RWPE2 (cell line): ENCODE data around the gene PEX5L.
"Not testable (repeated sequence)": the region's sequence is repeated elsewhere in the genome, so short reads cannot be mapped to it uniquely, and the experiment has no call there.

Source experiments
- ATAC-seq: fragments of 200-7000 bp; cut with Tn5 transposase; 3 replicates; pipeline ENCODE4 v1.9.1; 2021; ENCODE audit warnings: low read depth
- DNase-seq: peaks from one replicate; pipeline ENCODE4 v3.0.0-alpha.2; 2020; ENCODE audit warnings: low spot score
- H3K27ac ChIP-seq: fragments of 450-650 bp; 2 replicates; pipeline ENCODE4 v1.5.1; 2017; ENCODE audit warnings: mild to moderate bottlenecking; ENCODE audit not compliant: poor library complexity, severe bottlenecking
- H3K27me3 ChIP-seq: fragments of 250-450 bp; sonication (Bioruptor Pico); 2 replicates; pipeline ENCODE4 v1.5.1; 2021; ENCODE audit warnings: mild to moderate bottlenecking, moderate library complexity; ENCODE audit not compliant: insufficient read depth, poor library complexity, severe bottlenecking
- H3K36me3 ChIP-seq: fragments of 250-450 bp; sonication (Bioruptor Pico); 2 replicates; pipeline ENCODE4 v1.5.1; 2020; ENCODE audit warnings: low read depth, mild to moderate bottlenecking, moderate library complexity
- H3K4me1 ChIP-seq: fragments of 250-450 bp; sonication (Bioruptor Pico); 2 replicates; pipeline ENCODE4 v1.5.1; 2021; ENCODE audit warnings: mild to moderate bottlenecking, moderate library complexity; ENCODE audit not compliant: insufficient read depth, poor library complexity, severe bottlenecking
- H3K4me3 ChIP-seq: fragments of 250-450 bp; sonication (Bioruptor Pico); 2 replicates; pipeline ENCODE4 v1.5.1; 2021; ENCODE audit warnings: mild to moderate bottlenecking, moderate library complexity; ENCODE audit not compliant: severe bottlenecking
- H3K9me3 ChIP-seq: fragments of 250-450 bp; sonication (Bioruptor Pico); 2 replicates; pipeline ENCODE4 v1.5.1; 2021; ENCODE audit warnings: mild to moderate bottlenecking, moderate library complexity; ENCODE audit not compliant: severe bottlenecking
- CTCF ChIP-seq: fragments of 450-650 bp; IDR thresholded peaks from one replicate; pipeline ENCODE4 v1.5.1; 2017; ENCODE audit warnings: mild to moderate bottlenecking, moderate library complexity; ENCODE audit not compliant: poor library complexity, severe bottlenecking

Gene PEX5L

GRCh38 chr3:179796421-179796820, 240.3 kb downstream of the PEX5L start:
- no peaks in the 10 kb centered on the region for H3K9me3 ChIP-seq
- DNase-seq = no peak
- ATAC-seq = no peak
- no peak for TF ChIP-seq CTCF
- H3K4me1 ChIP-seq = peaks cover 4% of the 10 kb centered on the region
- no peak overlapping the region for H3K27ac ChIP-seq
- H3K4me3 ChIP-seq = no peak overlapping the region
- no peaks in the 10 kb centered on the region for H3K27me3 ChIP-seq
- no peaks in the 10 kb centered on the region for H3K36me3 ChIP-seq

- ATAC-seq = no peak
- no peaks in the 10 kb centered on the region for H3K36me3 ChIP-seq
- H3K9me3 ChIP-seq = no peaks in the 10 kb centered on the region
- H3K4me1 ChIP-seq = no peaks in the 10 kb centered on the region
- no peaks in the 10 kb centered on the region for H3K27me3 ChIP-seq
- no peak for TF ChIP-seq CTCF
- no peak overlapping the region for H3K27ac ChIP-seq
- no peak for DNase-seq
- no peak overlapping the region for H3K4me3 ChIP-seq
Observed at GRCh38 chr3:179794355-179794754, 242.4 kb downstream of the PEX5L start.

GRCh38 chr3:179791793-179792192, 244.9 kb downstream of the PEX5L start:
- Histone ChIP-seq H3K27ac (no peak overlapping the region), H3K27me3 (no peaks in the 10 kb centered on the region), H3K4me1 (no peaks in the 10 kb centered on the region), H3K36me3 (no peaks in the 10 kb centered on the region), H3K4me3 (no peak overlapping the region), H3K9me3 (no peaks in the 10 kb centered on the region)
- DNase-seq (no peak), ATAC-seq (no peak)
- TF ChIP-seq CTCF = no peak

GRCh38 chr3:179788996-179789395, 247.7 kb downstream of the PEX5L start:
- H3K4me3 ChIP-seq = no peak overlapping the region
- no peak for TF ChIP-seq CTCF
- no peaks in the 10 kb centered on the region for H3K9me3 ChIP-seq
- no peaks in the 10 kb centered on the region for H3K36me3 ChIP-seq
- ATAC-seq = no peak
- no peaks in the 10 kb centered on the region for H3K4me1 ChIP-seq
- H3K27ac ChIP-seq = no peak overlapping the region
- H3K27me3 ChIP-seq = no peaks in the 10 kb centered on the region
- DNase-seq = no peak

- H3K9me3 ChIP-seq, H3K36me3 ChIP-seq, H3K4me3 ChIP-seq, H3K27me3 ChIP-seq, DNase-seq, H3K27ac ChIP-seq, H3K4me1 ChIP-seq, ATAC-seq: not testable (repeated sequence)
Observed at GRCh38 chr3:179782841-179783240, 253.9 kb downstream of the PEX5L start.
